Measurements from ENCODE around the gene ZBTB16.

DNA sequence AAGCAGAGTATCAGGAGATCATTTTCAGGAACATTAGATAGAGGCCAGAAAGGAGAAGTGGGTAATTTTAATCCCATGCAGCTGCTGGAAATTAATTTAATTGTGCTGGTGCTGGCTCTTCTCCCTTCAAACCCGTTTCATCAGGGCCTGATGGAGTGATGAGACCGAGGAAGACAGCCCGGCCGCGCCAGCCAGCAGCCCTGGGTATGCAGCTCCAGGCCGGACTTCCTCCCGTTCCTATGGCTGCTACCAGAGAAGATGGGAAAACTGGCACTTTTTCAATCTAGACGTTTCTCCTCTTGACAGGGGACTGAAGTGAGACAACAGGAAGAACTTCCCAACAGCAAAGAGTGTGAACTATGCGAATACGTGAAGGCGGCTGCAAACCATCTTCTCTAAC is 24.6 kb upstream of the ZBTB16 start:
- no peak for TF ChIP-seq MXI1 (IDR thresholded peaks at IDR 0.05; ENCODE audit: borderline replicate concordance, low read depth, low read length)
- TF ChIP-seq, protein P1, sequence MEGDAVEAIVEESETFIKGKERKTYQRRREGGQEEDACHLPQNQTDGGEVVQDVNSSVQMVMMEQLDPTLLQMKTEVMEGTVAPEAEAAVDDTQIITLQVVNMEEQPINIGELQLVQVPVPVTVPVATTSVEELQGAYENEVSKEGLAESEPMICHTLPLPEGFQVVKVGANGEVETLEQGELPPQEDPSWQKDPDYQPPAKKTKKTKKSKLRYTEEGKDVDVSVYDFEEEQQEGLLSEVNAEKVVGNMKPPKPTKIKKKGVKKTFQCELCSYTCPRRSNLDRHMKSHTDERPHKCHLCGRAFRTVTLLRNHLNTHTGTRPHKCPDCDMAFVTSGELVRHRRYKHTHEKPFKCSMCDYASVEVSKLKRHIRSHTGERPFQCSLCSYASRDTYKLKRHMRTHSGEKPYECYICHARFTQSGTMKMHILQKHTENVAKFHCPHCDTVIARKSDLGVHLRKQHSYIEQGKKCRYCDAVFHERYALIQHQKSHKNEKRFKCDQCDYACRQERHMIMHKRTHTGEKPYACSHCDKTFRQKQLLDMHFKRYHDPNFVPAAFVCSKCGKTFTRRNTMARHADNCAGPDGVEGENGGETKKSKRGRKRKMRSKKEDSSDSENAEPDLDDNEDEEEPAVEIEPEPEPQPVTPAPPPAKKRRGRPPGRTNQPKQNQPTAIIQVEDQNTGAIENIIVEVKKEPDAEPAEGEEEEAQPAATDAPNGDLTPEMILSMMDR (conservative IDR thresholded peaks at IDR 0.05; ENCODE audit: low read depth, low read length) = no peak
- no peak for TF ChIP-seq RAD21 (IDR thresholded peaks at IDR 0.05; ENCODE audit: low read length)
- no peak for TF ChIP-seq CHD1 (IDR thresholded peaks at IDR 0.05; ENCODE audit: low read depth, low read length)
- no peak for TF ChIP-seq NFE2L2 (IDR thresholded peaks at IDR 0.05; ENCODE audit: low read depth, low read length)
- no peak for TF ChIP-seq POLR2A (IDR thresholded peaks at IDR 0.05; ENCODE audit: low read depth, low read length)
- no peak for TF ChIP-seq CEBPB (IDR thresholded peaks at IDR 0.05; ENCODE audit: low read depth, low read length)
- no peak for TF ChIP-seq SMC3 (IDR thresholded peaks at IDR 0.05; ENCODE audit: low read depth, low read length)
- TF ChIP-seq, protein P2, sequence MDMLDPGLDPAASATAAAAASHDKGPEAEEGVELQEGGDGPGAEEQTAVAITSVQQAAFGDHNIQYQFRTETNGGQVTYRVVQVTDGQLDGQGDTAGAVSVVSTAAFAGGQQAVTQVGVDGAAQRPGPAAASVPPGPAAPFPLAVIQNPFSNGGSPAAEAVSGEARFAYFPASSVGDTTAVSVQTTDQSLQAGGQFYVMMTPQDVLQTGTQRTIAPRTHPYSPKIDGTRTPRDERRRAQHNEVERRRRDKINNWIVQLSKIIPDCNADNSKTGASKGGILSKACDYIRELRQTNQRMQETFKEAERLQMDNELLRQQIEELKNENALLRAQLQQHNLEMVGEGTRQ (IDR thresholded peaks at IDR 0.05; ENCODE audit: low read depth, low read length) = no peak
- no peak for TF ChIP-seq RFX5 (IDR thresholded peaks at IDR 0.05; ENCODE audit: low read depth, low read length)
- no peak for TF ChIP-seq MAZ (IDR thresholded peaks at IDR 0.05; ENCODE audit: borderline replicate concordance, low read depth, low read length)
- TF ChIP-seq FOS (IDR thresholded peaks at IDR 0.05; ENCODE audit: low read depth, low read length) = no peak
- no peak for TF ChIP-seq RCOR1 (IDR thresholded peaks at IDR 0.05; ENCODE audit: insufficient replicate concordance, low read length)
- TF ChIP-seq BHLHE40 (IDR thresholded peaks at IDR 0.05; ENCODE audit: low read depth, low read length) = no peak

Data from IMR-90 (cell line).